GM18867 (cell line): ENCODE data around the gene AASDH.

Experiments used
- ATAC-seq: cut with Tn5 transposase; IDR thresholded peaks from one replicate; pipeline ENCODE4 v1.9.1; 2021; ENCODE audit warnings: mild to moderate bottlenecking, moderate library complexity; ENCODE audit not compliant: unreplicated experiment

AASDH gene, protein sequence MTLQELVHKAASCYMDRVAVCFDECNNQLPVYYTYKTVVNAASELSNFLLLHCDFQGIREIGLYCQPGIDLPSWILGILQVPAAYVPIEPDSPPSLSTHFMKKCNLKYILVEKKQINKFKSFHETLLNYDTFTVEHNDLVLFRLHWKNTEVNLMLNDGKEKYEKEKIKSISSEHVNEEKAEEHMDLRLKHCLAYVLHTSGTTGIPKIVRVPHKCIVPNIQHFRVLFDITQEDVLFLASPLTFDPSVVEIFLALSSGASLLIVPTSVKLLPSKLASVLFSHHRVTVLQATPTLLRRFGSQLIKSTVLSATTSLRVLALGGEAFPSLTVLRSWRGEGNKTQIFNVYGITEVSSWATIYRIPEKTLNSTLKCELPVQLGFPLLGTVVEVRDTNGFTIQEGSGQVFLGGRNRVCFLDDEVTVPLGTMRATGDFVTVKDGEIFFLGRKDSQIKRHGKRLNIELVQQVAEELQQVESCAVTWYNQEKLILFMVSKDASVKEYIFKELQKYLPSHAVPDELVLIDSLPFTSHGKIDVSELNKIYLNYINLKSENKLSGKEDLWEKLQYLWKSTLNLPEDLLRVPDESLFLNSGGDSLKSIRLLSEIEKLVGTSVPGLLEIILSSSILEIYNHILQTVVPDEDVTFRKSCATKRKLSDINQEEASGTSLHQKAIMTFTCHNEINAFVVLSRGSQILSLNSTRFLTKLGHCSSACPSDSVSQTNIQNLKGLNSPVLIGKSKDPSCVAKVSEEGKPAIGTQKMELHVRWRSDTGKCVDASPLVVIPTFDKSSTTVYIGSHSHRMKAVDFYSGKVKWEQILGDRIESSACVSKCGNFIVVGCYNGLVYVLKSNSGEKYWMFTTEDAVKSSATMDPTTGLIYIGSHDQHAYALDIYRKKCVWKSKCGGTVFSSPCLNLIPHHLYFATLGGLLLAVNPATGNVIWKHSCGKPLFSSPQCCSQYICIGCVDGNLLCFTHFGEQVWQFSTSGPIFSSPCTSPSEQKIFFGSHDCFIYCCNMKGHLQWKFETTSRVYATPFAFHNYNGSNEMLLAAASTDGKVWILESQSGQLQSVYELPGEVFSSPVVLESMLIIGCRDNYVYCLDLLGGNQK

DNA sequence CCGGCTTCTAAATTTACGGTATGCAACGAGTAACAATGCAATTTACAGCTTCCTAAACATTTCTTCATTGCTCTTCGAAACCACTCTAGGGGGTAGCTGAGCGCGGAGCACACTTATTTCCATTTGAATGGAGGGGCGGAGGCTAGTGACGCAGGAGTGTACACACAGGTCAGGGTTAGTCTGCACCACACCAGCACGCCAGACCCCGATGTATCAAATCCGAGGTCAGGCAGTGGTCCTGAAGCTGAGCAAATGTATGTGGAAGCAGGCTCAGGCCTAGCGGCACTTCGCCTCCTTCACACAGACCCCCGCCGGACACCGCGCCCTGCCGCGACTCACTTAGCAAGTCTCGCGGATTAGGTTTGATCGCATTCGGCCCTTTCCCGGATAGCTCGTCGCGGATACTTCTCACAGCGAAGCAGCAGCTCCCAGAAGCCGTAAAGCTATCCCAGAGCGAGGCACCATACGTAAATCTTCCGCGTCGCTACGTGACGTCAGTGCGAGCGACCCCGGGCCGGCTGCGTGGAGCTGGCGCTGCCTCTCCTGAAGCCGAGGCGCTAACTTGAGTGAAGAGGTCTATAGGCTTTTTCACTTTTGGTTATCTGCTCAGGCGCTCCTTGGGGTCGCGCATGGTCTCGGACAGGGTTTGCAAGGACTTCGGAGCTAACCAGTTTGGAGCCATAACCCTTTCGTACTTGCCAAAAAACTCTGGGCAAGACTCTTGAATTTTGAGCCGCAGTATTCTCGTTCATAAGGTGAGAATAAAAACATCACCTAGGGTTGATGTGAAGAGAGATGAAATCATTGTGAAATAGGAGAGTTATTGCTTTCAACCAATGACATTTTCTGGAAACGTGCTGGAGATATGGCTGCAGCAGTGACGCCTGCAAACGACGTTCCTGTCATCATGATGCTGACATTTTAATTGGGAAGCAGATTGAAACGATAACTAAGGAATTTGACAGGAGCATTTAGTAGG is at the start of gene AASDH:
AASDH (minus strand) TSS at position 469 of the 979 bp plus-strand sequence. CDS start 3,192 bp downstream, outside the sequence.
- ATAC-seq = peak; percentile 95

DNA sequence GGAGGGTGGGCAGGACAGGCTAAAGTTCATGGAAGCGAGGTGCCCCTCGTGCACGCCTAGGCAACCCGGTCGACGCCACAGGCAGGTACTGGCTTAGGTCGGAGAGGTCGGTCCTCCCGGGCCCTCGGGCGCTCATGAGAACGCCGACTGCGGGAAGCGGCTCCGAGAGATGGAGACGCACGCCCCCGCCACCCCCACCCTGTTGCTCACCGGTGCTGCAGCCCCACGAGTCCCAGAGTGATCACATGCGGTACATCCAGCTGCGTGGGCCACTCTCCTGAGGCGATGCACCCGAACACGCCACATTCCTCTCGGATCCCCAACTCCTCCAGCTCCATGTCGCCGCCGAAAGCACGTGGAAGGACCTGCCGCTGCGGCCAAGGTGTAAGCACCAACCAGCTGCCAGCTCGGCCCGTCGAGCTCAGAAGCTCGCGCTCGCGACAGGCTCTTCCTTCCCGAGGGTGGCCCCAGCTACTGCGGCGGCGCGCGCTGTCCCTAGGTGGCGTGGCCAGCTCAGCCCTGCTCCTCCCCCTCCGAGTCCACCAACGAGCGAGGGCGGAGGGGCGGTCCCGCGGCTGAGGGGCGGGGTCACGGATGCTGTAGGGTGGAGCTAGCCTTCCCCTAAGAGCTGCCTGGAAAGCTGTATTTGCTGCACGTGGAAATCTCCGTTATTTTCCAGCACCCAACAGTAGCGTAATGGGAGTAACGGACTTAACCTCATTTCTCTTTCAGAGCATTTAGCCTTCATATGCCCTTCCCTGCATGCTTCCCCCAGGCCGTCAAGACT is 48.0 kb upstream of the AASDH start, which contains the start of gene PPAT:
PPAT (minus strand) TSS at position 476 of the 787 bp plus-strand sequence; CDS start at position 338, 138 bp downstream.
- ATAC-seq = peak; percentile 77

DNA sequence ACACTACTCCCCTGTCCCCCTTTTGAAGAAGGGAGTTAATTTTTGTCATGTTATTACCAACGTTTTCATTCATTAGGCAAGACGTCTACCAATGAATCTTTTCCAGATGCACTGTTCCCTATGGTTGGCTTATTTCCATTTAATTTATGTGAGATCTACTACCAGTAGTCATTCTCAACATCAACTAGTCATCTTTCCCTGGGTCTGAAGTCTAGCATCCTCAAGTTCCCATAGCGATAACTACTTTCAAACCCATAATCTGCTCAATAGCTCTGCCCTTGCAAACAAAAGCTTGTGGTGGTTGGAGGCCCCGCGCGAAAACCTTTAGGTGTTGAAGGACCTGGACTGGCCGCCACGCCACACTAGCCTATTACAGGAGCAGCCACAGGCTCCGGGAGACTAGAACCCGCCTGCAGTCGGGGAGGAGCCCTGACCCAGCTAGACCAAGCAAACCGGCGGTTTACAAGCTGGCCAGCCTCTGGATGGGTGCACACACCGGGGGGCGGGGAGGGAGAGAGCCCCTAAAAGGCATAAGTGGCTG is 47.4 kb upstream of the AASDH start:
- ATAC-seq = peak; percentile 16

DNA sequence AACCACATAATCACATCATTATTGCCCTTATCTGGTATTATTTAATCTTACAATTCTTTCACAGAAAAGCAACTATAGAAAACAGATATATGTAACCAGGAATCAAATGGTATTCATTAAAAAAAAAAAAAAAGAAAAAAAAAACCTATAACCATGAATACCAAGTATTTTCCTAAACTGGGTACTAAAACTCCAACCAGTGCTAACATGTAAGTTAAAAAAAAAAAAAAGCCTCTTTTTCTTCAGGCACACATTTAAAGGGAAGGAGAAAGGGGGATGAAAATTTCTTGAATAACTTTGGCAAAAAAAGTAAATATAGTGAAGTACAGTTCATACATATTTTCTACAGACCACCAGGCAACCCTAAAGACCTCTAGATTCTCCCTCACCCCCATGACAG is 46.0 kb upstream of the AASDH start:
- ATAC-seq = no peak

DNA sequence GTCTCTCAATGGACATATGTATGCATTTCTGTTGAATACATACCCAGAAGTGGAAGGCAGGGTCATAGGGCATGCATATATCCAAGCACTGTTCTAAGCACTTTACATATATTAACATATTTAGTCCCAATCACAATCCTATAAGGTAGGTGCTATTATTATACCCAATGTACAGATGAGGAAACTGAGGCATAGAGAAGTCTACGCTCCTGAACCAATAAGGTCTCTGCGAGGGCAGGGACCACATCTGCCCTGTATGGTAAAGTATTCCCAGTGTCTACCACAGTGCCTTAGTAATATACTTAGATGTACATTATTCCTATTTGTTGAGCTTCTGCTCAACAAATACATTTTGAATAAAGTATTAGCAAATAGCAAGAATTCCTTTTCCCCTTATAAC is 42.9 kb upstream of the AASDH start:
- no peak for ATAC-seq

DNA sequence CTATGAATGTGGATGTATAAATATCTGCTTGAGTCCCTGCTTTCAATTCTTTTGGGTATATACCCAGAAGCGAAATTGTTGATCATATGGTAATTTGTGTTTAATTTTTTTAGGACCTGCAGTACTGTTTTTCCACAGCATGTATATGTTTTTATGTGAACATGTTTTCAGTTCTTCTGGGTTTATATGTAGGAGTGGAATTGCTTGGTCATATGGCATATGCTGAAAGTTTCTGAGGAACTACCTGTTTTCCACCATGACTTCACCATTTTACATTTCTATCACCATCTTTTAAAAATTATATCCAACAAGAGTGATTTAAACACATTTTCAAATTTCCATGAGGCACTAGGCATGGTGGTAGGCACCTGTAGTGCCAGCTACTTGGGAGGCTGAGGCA is 39.9 kb upstream of the AASDH start:
- no peak for ATAC-seq

DNA sequence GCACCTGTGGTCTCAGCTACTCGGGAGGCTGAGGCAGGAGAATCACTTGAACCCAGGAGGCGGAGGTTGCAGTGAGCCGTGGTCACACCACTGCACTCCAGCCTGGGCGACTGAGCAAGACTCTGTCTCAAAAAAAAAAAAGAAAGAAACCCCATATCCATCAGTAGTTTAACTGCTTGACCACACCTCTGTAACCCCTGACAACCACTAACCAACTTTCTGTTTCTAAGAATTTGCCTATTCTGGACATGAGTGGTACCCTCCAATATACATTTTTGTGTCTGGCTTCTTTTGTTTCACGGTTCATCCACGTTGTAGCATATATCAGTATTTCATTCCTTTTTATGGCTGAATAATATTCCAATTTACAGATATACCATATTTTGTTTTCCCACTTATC is 39.0 kb upstream of the AASDH start:
- ATAC-seq = peak; percentile 89

DNA sequence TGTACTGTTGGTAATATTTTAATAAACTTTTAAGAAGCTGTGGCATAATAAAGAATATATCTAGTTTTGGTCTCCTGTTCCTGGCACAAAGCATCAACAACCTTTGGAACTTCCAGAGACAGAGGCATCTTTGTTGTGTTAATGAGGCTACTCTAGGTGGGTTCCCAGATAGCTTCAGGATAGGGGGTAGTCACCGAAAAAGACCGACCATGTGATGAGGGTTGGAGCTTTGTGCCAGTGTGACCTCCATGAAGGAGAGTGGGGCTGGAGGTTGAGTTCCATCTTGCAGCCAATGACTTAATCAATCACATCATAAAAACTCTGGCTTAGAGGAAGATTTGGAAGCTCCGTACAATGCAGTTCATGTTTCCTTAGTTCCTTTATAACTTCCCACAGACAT is 38.2 kb upstream of the AASDH start:
- ATAC-seq = no peak

DNA sequence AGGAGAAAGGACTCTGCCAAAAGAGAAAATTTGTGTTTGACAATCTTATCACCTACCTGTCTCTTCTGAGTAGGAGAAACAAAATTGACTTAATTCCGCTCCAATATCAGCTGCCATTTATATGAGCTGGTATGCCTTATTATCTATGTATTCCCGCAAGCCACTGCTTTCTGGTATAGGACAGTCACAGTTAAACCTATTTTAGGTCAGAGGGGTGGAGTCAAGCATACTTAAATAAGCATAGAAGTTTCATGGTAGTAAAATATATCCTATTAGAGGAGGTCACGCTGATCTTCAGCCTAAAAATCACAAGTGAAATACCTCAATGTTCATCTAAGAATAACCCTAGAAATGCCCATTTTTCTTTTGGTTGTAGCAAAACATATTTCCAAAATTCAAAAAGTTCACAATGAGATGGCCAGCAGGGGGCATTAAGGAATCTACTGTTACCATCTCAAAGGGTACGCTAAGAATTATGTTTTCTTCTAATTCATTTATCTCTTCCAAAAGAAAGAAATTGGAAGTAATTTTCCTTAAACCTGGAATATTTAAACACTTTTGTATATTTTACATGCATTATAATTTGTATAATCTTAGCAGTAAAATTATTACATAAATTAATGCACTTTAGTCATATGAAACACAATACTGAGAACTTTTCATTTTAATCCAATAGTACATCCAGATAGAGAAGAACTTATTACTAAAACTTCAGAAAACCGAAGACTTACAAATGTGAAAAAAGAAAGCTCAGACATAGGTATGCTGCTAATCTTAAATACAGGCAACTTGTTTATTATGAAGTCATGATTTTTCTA is 37.6 kb upstream of the AASDH start:
- no peak for ATAC-seq

DNA sequence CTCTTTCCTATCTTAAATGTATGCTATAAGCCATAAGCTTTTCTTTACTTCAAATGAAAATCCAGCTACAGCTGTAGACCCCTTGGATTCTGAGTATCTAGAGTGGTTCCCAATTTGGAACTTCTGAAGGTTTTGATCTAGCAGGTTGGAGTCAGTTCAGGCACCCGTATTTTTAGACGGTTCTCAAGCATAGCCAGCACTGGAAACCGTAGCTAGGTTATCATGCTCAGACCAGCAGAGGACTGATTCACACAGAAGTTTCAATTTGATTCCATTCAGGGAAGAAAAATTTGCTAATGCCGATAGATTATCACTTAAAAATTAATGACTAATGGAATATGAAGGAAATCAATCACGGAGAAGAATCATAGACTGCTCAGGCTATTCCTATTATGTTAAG is 36.9 kb upstream of the AASDH start:
- ATAC-seq = no peak

DNA sequence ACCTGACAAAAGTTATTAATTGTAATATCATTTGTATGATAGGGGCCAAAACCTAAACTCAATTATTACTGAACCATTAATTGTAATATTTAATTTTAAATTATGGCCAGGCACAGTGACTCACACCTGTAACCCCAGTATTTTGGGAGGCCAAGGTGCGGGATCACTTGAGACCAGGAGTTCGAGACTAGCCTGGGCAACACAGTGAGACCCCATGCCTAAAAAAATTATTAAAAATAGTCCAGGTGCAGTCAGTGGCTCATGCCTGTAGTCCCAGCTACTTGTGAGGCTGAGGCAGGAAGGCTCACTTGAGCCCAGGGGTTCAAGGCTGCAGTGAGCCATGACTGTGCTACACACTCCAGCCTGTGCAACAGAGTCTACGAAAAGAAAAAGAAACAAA is 30.1 kb upstream of the AASDH start:
- no peak for ATAC-seq

DNA sequence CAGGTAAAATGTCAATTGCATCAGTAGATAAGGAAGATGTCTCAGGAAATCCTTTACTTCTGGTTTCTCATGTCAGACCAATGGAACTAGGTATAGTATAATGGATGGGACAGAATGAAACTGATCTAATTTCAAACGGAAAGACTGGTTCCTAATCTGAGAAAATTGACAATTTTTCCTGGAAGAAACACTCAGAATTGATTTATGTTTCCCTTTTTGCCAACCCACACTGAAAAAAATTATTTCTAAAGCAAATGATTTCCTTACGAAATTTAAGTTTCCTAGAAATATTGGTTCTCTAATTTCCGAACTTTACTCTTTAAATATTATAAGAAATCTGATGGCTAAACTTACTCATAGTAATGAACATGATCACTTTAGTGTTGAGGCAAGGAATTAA is 29.1 kb upstream of the AASDH start:
- ATAC-seq = no peak

DNA sequence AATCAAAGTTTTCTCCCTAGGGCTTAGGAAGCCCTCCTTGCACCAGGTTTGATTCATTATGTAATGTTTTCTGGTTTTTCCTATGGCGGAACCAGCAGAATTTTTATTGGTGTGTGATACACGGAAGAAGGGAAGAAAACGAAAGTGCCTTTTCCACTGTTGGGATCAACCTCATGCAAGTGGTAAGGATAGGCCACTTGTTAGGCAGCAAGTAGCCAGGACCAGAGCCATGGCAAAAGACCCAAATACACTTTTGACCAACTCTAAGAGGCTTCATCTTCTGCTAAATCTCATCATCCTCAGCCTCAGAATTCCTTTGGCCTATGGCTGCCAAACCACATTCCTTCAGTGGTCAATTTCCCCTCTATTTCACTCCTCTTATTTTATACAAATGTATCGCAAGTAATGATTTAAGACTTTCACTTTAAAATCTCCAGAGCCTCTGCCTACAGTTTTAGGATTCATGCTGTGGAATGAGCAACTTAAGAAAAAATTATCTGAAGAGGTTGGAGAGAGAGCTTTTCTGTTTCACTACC is 26.9 kb upstream of the AASDH start:
- ATAC-seq = no peak

DNA sequence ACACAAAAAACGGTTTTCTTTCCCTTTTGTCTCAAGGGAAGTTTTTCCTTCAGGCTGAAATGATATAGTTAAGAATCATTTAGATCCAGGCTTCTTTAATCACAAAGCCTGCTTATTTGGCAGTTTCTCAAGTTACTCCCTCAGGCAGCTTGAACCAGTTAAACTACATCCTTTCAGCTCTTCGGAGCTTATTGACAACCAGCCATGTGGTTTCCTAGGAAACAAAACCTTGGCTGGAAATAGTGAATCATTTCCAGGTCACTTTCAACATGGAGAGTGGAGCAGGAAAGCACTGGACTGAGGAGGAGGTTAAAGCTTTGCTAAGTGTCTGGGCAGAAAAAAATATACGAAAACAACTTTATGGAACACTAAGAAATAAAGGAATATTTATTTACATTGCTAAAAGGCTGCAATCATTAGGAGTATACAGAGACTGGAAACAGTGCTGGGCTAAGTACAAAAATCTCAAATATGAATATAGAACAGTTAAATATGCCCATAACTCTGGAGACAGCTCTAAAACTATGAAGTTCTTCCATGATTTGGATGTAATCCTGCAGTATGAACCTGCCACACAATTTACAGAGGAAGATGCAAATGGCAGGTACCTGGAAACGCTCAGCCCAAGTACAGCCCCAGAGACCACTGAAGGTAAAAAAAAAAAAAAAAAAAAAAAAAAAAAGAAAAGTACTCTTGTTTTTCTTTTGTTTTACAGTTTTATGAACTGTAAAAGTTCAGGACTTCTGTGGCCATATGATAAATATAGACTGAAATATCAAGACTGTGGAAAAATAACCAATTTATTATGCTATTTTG is 23.2 kb upstream of the AASDH start:
- no peak for ATAC-seq

DNA sequence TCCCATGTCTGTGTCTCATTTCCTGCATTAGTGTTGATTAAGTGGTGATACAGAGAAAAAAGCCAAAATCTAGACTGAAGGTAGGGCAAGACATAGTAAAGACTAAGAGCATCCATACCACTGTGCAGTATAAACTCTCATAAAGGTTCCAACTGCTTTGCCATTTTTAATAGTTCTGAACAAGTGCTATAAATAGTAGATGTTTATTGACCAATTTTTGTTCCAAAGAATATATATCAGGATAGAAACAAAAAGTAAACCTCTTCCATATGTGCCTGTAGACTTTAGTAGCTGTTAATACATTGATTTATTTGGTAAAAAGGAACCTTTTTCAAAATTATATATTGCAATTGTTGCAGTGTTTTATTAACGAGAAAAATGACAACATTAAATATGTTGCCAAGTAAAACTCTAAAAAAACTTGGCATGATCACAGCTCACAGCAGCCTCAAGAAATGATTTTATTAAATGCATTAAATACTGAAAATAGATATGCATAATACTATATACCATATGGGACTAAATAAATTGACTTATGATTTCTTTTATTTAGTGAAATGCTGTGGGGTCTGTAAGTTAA is 22.3 kb upstream of the AASDH start:
- no peak for ATAC-seq

DNA sequence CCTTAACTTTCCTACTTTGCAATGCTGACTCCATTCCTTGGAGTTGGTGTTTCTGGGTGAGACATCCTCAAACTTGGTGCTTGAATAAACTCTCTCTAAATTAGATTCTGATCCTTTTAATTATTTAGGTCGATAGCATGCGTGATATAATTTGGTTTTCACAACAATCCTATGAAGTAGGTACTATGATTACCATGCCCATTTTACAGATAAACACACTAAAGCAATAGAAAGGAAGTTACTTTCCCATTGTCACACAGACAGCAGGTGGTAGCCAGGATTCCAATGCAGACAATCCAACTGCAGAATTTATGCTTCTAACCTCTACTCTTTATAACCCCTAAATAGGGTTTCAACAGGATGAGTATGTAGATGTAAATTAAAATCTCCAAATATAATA is 21.7 kb upstream of the AASDH start:
- ATAC-seq = no peak

DNA sequence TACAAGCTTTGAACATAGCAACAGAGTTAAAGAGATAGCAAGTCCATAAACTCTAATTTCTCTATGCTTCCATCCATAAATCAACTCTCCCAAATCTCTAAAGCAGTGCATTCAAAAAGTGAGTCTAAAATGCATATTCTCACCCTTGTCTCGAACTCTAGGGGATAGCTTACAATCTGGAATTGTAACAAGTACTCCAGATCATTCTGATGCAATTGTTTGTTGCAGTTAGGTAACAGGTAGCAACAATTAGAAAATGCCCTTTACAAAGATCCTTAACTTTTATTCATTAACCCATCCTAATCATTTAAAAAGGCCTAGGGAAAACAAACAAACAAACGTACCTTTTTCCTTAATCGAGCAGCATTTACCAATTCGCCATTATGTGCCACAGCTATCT is 18.9 kb upstream of the AASDH start:
- ATAC-seq = no peak
